CD4-positive, alpha-beta T cell (primary cell): ENCODE measurements around the gene CEP20. TPM values are rescaled to one million over a fixed set of nuclear protein-coding genes. Genes with fewer than 3 reads are reported as not detected.

ENCODE experiments used
- ATAC-seq: fragments of 200-7000 bp; cut with Tn5 transposase; one replicate; pipeline ENCODE4 v1.10.0; 2022; ENCODE audit warnings: mild to moderate bottlenecking; ENCODE audit not compliant: poor library complexity
- CTCF ChIA-PET: fragments of 350-600 bp; sonication (Branson Sonifier 250); formaldehyde crosslinking; loops from one replicate; lab custom pipeline; 2021; ENCODE audit warnings: antibody characterized with exemption, inconsistent platforms; lab: Charles Lee
- POLR2A ChIA-PET: fragments of 350-600 bp; sonication (Branson Sonifier 250); formaldehyde crosslinking; loops from one replicate; lab custom pipeline; 2021; ENCODE audit warnings: antibody characterized with exemption, inconsistent platforms; lab: Charles Lee
- DNase-seq, 14 experiments: peaks; one replicate each; pipeline ENCODE4 v3.0.0-alpha.2; 2013 to 2020; ENCODE audit warnings: mixed read lengths in 2 of 14
- H3K27ac ChIP-seq, 2 donors: one replicate each; pipeline versions ENCODE4 v1.5.1 to v1.7.0; 2013; ENCODE audit warnings: low read length in 2 of 2, low read depth in 1 of 2, mild to moderate bottlenecking in 1 of 2
- H3K27me3 ChIP-seq, 2 experiments: 1 replicate in 1 of 2; 2 replicates in 1 of 2; pipeline versions ENCODE4 v1.6.1 to v1.7.0; 2013; ENCODE audit warnings: low read length in 2 of 2, control low read depth in 1 of 2, mild to moderate bottlenecking in 1 of 2, moderate library complexity in 1 of 2; ENCODE audit not compliant: insufficient read depth in 2 of 2, control insufficient read depth in 1 of 2
- H3K36me3 ChIP-seq: one replicate; pipeline ENCODE4 v1.6.1; 2013; ENCODE audit warnings: low read length, control low read depth; ENCODE audit not compliant: insufficient read depth
- H3K4me1 ChIP-seq: one replicate; pipeline ENCODE4 v1.6.1; 2013; ENCODE audit warnings: low read length, control low read depth; ENCODE audit not compliant: insufficient read depth
- H3K4me3 ChIP-seq: one replicate; pipeline ENCODE4 v1.5.1; 2013; ENCODE audit warnings: mild to moderate bottlenecking, low read length, moderate library complexity
- H3K9me3 ChIP-seq, 2 experiments: 1 replicate in 1 of 2; 2 replicates in 1 of 2; pipeline versions ENCODE4 v1.6.1 to v1.7.0; 2013; ENCODE audit warnings: low read length in 2 of 2, mild to moderate bottlenecking in 2 of 2, control low read depth in 1 of 2, moderate library complexity in 1 of 2; ENCODE audit not compliant: control insufficient read depth in 1 of 2, insufficient read depth in 1 of 2
- H3K27ac Mint-ChIP-seq: one replicate; pipeline ENCODE4 v1.8.0; 2020; ENCODE audit warnings: mixed read lengths
- H3K27me3 Mint-ChIP-seq: one replicate; pipeline ENCODE4 v1.8.0; 2021; ENCODE audit warnings: mixed read lengths
- H3K36me3 Mint-ChIP-seq: one replicate; pipeline ENCODE4 v1.8.0; 2021; ENCODE audit warnings: low read depth, mixed read lengths
- H3K4me1 Mint-ChIP-seq: one replicate; pipeline ENCODE4 v1.8.0; 2021; ENCODE audit warnings: low read depth, mixed read lengths
- H3K4me3 Mint-ChIP-seq: one replicate; pipeline ENCODE4 v1.8.0; 2020; ENCODE audit warnings: mild to moderate bottlenecking, mixed read lengths
- H3K9me3 Mint-ChIP-seq: one replicate; pipeline ENCODE4 v1.8.0; 2020; ENCODE audit warnings: mixed read lengths
- CTCF ChIP-seq: fragments of 200-600 bp; IDR thresholded peaks from one replicate; pipeline ENCODE4 v1.8.0; 2022; ENCODE audit warnings: antibody characterized with exemption, mild to moderate bottlenecking
- intact Hi-C, 2 experiments: fragments of 100-400 bp; cut with DNase I in 1 of 2; cut with micrococcal nuclease in 1 of 2; formaldehyde crosslinking; loops; one replicate each; pipeline versions ENCODE4 v1.15.1 to v1.9.0; 2023 to 2025; cut with DNase I, micrococcal nuclease
- total RNA-seq, 174 experiments: library from RNA in 2 of 174; stranded (reverse) in 2 of 174; gene quantifications; one replicate each; pipeline ENCODE4 v1.2.3 and lab custom pipeline; 2021 to 2026

CEP20 gene
- total RNA-seq, 2 experiments from 2014 or later = 14.4 to 15.5 TPM

- Mint-ChIP-seq H3K9me3 (no peaks in the 10 kb centered on the region), H3K36me3 (no peaks in the 10 kb centered on the region), H3K27ac (no peak overlapping the region), H3K4me1 (no peaks in the 10 kb centered on the region), H3K4me3 (no peak overlapping the region), H3K27me3 (no peaks in the 10 kb centered on the region)
- H3K27ac ChIP-seq = no peak overlapping the region
- no peaks in the 10 kb centered on the region for H3K4me1 ChIP-seq
- CTCF ChIA-PET = no interaction called here
- no peaks in the 10 kb centered on the region for H3K36me3 ChIP-seq
- H3K4me3 ChIP-seq = no peak overlapping the region
- POLR2A ChIA-PET = no interaction called here
- ATAC-seq = no peak
- DNase-seq = no peak
- no peaks in the 10 kb centered on the region for H3K27me3 ChIP-seq
- TF ChIP-seq CTCF = no peak
- no peaks in the 10 kb centered on the region for H3K9me3 ChIP-seq
- intact Hi-C loops = no loop called here
Observed at GRCh38 chr16:15825750-15826305, 62.6 kb downstream of the CEP20 start.

GRCh38 chr16:15822957-15823356 lies 65.4 kb downstream of the CEP20 start:
- POLR2A ChIA-PET = no interaction called here
- H3K27me3 Mint-ChIP-seq = no peaks in the 10 kb centered on the region
- no peak for ATAC-seq

GRCh38 chr16:15820837-15821236 lies 67.6 kb downstream of the CEP20 start:
- intact Hi-C loops = loop anchor here in 1 of 2 experiments (5.0 kb wide), 1 partner anchor 394 kb away; no protein-coding TSS in a partner anchor
- ATAC-seq (no peak), DNase-seq (no peak)
- TF ChIP-seq CTCF = no peak
- Histone ChIP-seq H3K9me3 (peaks cover 7 to 8% of the 10 kb centered on the region in 2 experiments), H3K4me3 (no peak overlapping the region), H3K27ac (no peak overlapping the region), H3K4me1 (no peaks in the 10 kb centered on the region), H3K36me3 (no peaks in the 10 kb centered on the region), H3K27me3 (no peaks in the 10 kb centered on the region)
- Mint-ChIP-seq H3K9me3 (peaks cover 5% of the 10 kb centered on the region), H3K36me3 (no peaks in the 10 kb centered on the region), H3K27me3 (peaks cover 4% of the 10 kb centered on the region), H3K27ac (no peak overlapping the region), H3K4me3 (no peak overlapping the region), H3K4me1 (no peaks in the 10 kb centered on the region)
- ChIA-PET CTCF (no interaction called here), POLR2A (no interaction called here)

More at GRCh38 chr16:15822957-15823356, 65.4 kb downstream of the CEP20 start:
- no peaks in the 10 kb centered on the region for H3K36me3 ChIP-seq
- CTCF ChIA-PET = interaction anchor here (1.5 kb wide), 1 partner anchor 35 kb away, joined by 4 read pairs; no protein-coding TSS in a partner anchor
- intact Hi-C loops = loop anchor here in 1 of 2 experiments (5.0 kb wide), 1 partner anchor 396 kb away; no protein-coding TSS in a partner anchor
- H3K27ac Mint-ChIP-seq = no peak overlapping the region
- TF ChIP-seq CTCF = no peak
- no peak overlapping the region for H3K4me3 Mint-ChIP-seq
- no peaks in the 10 kb centered on the region for H3K9me3 ChIP-seq
- no peak for DNase-seq
- no peaks in the 10 kb centered on the region for H3K36me3 Mint-ChIP-seq
- no peak overlapping the region for H3K27ac ChIP-seq
- no peaks in the 10 kb centered on the region for H3K27me3 ChIP-seq
- no peak overlapping the region for H3K4me3 ChIP-seq
- H3K4me1 ChIP-seq = no peaks in the 10 kb centered on the region
- H3K9me3 Mint-ChIP-seq = no peaks in the 10 kb centered on the region
- H3K4me1 Mint-ChIP-seq = no peaks in the 10 kb centered on the region
